Glomerular visceral epithelial cell (primary cell): ENCODE results near the gene CCDC88C.
"Not testable (repeated sequence)": the region's sequence is repeated elsewhere in the genome, so short reads cannot be mapped to it uniquely, and the experiment has no call there.

Experiments
- DNase-seq: peaks from one replicate; pipeline ENCODE4 v3.0.0-alpha.2; 2016; ENCODE audit errors: extremely low spot score

Gene CCDC88C, protein sequence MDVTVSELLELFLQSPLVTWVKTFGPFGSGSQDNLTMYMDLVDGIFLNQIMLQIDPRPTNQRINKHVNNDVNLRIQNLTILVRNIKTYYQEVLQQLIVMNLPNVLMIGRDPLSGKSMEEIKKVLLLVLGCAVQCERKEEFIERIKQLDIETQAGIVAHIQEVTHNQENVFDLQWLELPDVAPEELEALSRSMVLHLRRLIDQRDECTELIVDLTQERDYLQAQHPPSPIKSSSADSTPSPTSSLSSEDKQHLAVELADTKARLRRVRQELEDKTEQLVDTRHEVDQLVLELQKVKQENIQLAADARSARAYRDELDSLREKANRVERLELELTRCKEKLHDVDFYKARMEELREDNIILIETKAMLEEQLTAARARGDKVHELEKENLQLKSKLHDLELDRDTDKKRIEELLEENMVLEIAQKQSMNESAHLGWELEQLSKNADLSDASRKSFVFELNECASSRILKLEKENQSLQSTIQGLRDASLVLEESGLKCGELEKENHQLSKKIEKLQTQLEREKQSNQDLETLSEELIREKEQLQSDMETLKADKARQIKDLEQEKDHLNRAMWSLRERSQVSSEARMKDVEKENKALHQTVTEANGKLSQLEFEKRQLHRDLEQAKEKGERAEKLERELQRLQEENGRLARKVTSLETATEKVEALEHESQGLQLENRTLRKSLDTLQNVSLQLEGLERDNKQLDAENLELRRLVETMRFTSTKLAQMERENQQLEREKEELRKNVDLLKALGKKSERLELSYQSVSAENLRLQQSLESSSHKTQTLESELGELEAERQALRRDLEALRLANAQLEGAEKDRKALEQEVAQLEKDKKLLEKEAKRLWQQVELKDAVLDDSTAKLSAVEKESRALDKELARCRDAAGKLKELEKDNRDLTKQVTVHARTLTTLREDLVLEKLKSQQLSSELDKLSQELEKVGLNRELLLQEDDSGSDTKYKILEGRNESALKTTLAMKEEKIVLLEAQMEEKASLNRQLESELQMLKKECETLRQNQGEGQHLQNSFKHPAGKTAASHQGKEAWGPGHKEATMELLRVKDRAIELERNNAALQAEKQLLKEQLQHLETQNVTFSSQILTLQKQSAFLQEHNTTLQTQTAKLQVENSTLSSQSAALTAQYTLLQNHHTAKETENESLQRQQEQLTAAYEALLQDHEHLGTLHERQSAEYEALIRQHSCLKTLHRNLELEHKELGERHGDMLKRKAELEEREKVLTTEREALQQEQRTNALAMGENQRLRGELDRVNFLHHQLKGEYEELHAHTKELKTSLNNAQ (N-terminal part only)

GRCh38 chr14:91417120-91417982, at the start of gene CCDC88C:
Gene CCDC88C, minus strand, starts transcription at chr14:91417820. Its CDS starts 130 bp downstream, at chr14:91417690.
- peak; percentile 56 for DNase-seq

DNA sequence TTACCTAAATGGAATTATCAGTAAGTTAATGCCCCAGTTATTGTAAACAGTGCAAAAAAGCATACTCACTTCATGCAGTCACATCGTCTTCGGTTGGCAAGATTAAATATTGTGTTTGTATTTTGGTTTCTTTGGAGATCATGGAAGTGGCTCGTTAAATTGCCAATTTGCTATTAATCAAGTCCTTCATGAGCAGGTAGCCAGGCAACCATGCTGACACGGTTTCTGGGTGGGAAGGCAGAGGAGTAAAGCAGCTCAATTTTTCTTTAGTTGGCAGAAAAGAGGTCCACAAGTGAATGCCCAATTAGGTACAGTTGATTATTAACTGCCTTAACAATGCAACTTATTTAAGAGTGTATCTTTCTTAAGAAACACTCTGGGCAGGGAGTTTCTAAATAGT, 48.6 kb upstream of the CCDC88C start:
- no peak for DNase-seq

GRCh38 chr14:91464615-91465205, 47.1 kb upstream of the CCDC88C start:
- no peak for DNase-seq

DNA sequence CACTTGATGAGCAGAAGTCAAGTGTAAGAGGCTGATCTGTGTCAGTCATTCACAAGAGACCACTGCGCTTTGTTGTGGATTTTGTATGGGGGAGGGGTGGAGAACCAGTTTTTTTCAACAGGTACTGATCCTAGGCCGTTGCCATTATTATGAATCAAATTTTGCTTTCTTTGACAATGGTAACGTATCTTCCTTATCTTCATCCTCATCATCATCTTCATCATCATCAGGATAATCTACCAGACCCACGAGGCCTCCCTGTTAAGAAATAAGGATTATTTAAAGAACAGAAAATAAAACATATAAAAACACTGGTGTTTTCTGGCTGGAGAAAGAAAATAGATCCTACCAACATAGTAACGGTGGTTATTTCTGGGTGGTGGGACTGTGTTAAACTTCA, 41.0 kb upstream of the CCDC88C start:
- DNase-seq = no peak

DNA sequence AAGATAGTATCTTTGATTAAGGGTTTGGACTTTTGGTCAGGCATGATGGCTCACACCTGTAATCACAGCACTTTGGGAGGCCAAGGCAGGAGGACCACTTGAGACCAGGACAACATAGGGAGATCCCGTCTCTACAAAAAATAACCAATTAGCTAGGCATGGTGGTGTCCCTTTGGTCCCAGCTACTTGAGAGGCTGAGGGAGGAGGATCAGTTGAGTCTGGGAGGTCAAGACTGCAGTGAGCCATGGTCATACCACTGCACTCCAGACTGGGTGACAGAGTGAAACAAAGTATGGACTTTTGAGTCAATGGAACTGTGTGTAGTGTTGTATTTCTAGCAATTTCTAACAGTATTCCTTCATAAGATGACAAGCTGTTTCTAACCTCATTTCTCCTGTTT, 38.7 kb upstream of the CCDC88C start:
- DNase-seq = no peak

- DNase-seq = no peak
These were observed 37.0 kb upstream of the CCDC88C start for GRCh38 chr14:91454580-91454979.

DNA sequence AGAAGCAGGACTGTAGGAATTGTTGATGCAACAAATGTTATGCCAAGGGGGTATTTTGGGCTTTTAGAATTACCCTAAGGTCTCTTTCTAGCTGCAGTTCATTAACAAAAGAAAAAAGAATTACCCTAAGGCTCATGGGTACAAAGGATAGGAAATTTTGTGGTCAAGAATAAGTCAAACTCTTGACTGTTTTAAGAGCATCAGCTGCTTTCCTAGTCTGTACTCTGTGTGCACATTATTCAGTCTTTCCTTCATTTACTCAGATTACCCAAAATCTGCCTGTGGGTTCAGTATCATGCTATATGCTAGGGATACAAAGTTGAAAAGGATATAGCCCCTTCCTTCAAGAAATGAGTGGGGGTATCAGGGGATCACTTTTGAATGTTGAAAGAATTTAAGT, 36.5 kb upstream of the CCDC88C start:
- no peak for DNase-seq

- no peak for DNase-seq
These were observed 36.1 kb upstream of the CCDC88C start for GRCh38 chr14:91453744-91454143.

DNA sequence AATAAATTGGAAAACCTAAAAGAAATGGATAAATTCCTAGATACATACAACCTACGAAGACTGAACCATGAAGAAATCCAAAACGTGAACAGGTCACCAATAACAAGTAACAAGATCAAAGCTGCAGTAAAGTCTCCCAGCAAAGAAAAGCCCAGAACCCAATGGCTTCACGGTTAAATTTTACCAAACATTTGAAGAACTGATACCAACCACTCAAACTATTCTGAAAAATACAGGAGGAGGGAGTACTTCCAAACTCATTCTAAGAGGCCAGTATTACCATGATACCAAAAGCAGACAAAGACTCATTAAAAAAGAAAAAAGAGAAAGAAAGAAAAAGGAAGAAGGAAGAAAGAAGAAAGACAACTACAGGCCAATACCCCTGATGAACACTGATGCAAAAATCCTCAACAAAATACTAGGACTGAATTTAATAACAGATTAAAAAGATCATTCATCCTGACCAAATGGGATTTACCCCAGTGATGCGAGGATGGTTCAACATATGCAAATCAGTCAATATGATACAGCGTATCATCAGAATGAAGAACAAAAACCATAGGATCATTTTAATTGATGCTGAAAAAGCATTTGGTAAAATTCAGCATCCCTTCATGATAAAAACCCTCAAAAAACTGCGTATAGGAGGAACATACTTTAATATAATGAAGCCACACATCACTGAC, 26.9 kb upstream of the CCDC88C start:
- DNase-seq = no peak

- DNase-seq = no peak
These were observed 21.7 kb upstream of the CCDC88C start for GRCh38 chr14:91439345-91439744.

GRCh38 chr14:91438845-91439244, 21.2 kb upstream of the CCDC88C start:
- DNase-seq = no peak

DNA sequence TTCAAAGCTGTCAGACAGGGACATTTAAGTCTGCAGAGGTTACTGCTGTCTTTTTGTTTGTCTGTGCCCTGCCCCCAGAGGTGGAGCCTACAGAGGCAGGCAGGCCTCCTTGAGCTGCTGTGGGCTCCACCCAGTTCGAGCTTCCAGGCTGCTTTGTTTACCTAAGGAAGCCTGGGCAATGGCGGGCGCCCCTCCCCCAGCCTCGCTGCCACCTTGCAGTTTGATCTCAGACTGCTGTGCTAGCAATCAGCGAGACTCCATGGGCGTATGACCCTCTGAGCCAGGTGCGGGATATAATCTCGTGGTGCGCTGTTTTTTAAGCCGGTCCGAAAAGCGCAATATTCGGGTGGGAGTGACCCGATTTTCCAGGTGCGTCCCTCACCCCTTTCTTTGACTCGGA, 18.6 kb upstream of the CCDC88C start:
- not testable (repeated sequence) for DNase-seq

GRCh38 chr14:91429385-91429784, 11.8 kb upstream of the CCDC88C start:
- no peak for DNase-seq

DNA sequence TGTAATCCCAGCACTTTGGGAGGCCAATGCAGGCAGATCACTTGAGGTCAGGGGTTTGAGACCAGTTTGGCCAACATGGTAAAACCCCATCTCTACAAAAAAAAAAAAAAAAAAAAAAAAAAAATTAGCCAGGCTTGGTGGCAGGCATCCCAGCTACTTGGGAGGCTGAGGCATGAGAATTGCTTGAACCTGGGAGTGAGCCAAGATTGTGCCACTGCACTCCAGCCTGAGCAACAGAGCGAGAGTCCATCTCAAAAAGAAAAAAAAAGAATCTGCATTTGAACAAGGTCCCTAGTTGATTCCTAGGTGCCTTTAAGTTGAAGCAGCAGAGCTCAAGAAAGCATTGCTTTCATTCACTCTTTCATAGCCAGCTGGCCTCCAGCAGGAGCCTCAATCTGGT, 11.3 kb upstream of the CCDC88C start:
- DNase-seq = not testable (repeated sequence)

DNA sequence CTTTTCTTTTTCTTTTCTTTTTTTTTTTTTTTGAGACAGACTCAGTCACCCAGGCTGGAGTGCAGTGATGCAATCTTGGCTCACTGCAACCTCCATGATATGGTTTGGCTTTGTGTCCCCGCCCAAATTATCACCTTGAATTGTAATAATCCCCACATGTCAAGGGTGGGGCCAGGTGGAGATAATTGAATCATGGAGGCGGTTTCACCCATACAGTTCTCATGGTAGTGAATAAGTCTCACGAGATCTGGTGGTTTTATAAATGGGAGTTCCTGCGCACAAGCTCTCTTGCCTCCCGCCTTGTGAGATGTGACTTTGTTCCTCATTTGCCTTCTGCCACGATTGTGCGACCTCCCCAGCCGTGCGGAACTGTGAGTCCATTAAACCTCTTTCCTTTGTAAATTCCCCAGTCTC, 7.9 kb upstream of the CCDC88C start:
- not testable (repeated sequence) for DNase-seq

DNA sequence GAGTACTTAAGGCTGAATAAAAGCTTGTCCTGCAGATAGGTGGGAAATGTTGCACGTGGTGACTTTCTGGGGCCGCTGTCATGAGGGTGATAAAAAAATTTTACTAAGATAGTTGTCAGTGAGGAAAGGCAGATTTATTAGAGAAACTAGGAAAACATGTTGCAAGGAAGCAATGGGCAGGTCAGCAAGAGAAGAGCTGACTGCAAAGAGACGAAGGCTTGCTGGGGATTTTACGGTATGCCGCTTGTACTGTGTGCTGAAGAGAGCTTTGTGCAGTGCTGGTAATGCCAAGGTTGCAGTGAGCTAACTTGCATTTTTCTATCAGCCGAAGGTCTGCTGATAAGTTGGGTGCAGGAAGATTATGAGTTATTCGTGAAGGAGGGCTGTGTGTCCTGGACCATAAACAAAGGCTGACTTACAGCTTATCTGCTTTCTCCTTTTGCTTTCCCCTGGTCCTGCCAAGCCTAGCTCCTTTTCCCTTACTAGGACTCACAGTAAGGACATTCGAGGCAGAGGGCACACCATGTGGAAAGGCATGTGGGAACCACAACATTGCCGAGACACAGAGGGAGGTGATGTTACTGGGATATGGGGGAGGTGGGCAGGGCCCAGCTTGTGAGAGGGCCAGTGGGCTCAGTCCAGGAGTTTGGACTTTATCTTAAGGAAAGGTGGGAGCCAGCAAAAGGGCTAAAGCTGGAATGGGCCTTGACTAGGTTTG, 7.4 kb upstream of the CCDC88C start:
- DNase-seq = no peak

DNA sequence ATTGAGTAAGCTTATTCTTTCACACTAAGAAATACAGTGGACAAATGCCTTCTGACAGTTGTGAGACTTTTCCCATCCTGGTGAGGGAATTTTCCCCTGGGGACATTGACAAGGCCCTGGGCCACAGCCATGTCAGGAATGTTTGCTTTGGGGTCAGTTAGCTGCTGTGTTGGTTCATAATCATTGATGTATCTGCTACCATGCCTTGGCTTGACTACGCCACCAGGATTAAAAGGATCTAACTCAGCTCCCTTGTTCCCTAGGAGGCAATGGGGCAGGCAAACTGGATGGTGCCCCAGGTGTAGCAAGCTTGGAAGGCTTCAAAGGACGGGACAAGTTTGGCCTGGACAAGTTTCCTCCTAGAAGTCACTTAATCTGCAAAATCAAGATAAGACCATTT, 3.1 kb upstream of the CCDC88C start:
- no peak for DNase-seq

- no peak for DNase-seq
These were observed 1.8 kb upstream of the CCDC88C start for GRCh38 chr14:91419451-91419850.

- DNase-seq = no peak
These were observed 1.4 kb upstream of the CCDC88C start for GRCh38 chr14:91419044-91419397.
